ENCODE results near the gene GSK3A.

- TF ChIP-seq CTCF (IDR thresholded peaks at IDR 0.05): no peak
- no peak for TF ChIP-seq POLR2A (IDR thresholded peaks at IDR 0.05)
Measured at GRCh38 chr19:42283188-42284065, 41.0 kb upstream of the GSK3A start.
